Measurements from ENCODE around the gene ACAP2. TPM values are rescaled to one million over a fixed set of nuclear protein-coding genes. Genes with fewer than 3 reads are reported as not detected.

The ACAP2 gene
- total RNA-seq, 1 donor from 2014 or later = 60.3 TPM

GRCh38 chr3:195319060-195319459, 123.8 kb downstream of the ACAP2 start:
- Histone ChIP-seq H3K4me1 (no peaks in the 10 kb centered on the region), H3K4me3 (no peak overlapping the region), H3K27ac (no peak overlapping the region), H3K27me3 (no peaks in the 10 kb centered on the region), H3K9me3 (no peaks in the 10 kb centered on the region), H3K36me3 (peaks cover 35% of the 10 kb centered on the region)
- DNase-seq = no peak
- ATAC-seq = no peak
- no peak for TF ChIP-seq CTCF (IDR thresholded peaks at IDR 0.05)
- intact Hi-C loops (cut with DNase I) = no loop called here

GRCh38 chr3:195312714-195313113, 130.1 kb downstream of the ACAP2 start:
- DNase-seq = no peak
- Histone ChIP-seq H3K27ac (no peak overlapping the region), H3K36me3 (peaks cover 18% of the 10 kb centered on the region), H3K4me3 (no peak overlapping the region), H3K27me3 (no peaks in the 10 kb centered on the region), H3K4me1 (no peaks in the 10 kb centered on the region), H3K9me3 (no peaks in the 10 kb centered on the region)
- intact Hi-C loops (cut with DNase I) = no loop called here
- ATAC-seq = no peak
- TF ChIP-seq CTCF (IDR thresholded peaks at IDR 0.05) = no peak

GRCh38 chr3:195307711-195308110, 135.1 kb downstream of the ACAP2 start:
- no peak overlapping the region for H3K27ac ChIP-seq
- H3K4me3 ChIP-seq = no peak overlapping the region
- no peaks in the 10 kb centered on the region for H3K4me1 ChIP-seq
- no peaks in the 10 kb centered on the region for H3K27me3 ChIP-seq
- no peaks in the 10 kb centered on the region for H3K9me3 ChIP-seq
- ATAC-seq = no peak
- no peak for TF ChIP-seq CTCF (IDR thresholded peaks at IDR 0.05)
- DNase-seq = no peak
- intact Hi-C loops (cut with DNase I) = no loop called here
- H3K36me3 ChIP-seq = peaks cover 27% of the 10 kb centered on the region

GRCh38 chr3:195306369-195306768, 136.5 kb downstream of the ACAP2 start:
- no peak overlapping the region for H3K27ac ChIP-seq
- peaks cover 39% of the 10 kb centered on the region for H3K36me3 ChIP-seq
- intact Hi-C loops (cut with DNase I) = no loop called here
- H3K27me3 ChIP-seq = no peaks in the 10 kb centered on the region
- TF ChIP-seq CTCF (IDR thresholded peaks at IDR 0.05) = no peak
- DNase-seq (no peak), ATAC-seq (no peak)
- H3K9me3 ChIP-seq = no peaks in the 10 kb centered on the region
- no peaks in the 10 kb centered on the region for H3K4me1 ChIP-seq
- H3K4me3 ChIP-seq = no peak overlapping the region

- intact Hi-C loops (cut with DNase I) = no loop called here
- Histone ChIP-seq H3K36me3 (peaks cover 65% of the 10 kb centered on the region), H3K27me3 (no peaks in the 10 kb centered on the region), H3K9me3 (no peaks in the 10 kb centered on the region), H3K27ac (no peak overlapping the region), H3K4me1 (no peaks in the 10 kb centered on the region), H3K4me3 (no peak overlapping the region)
- DNase-seq = no peak
- no peak for ATAC-seq
- TF ChIP-seq CTCF (IDR thresholded peaks at IDR 0.05) = no peak
These were observed 140.4 kb downstream of the ACAP2 start for GRCh38 chr3:195302431-195302830.

GRCh38 chr3:195297446-195297845, 145.4 kb downstream of the ACAP2 start:
- intact Hi-C loops (cut with DNase I) = loop anchor here (10.0 kb wide), 1 partner anchor 217 kb away; no protein-coding TSS in a partner anchor
- Histone ChIP-seq H3K27ac (no peak overlapping the region), H3K27me3 (no peaks in the 10 kb centered on the region), H3K36me3 (peaks cover 69% of the 10 kb centered on the region), H3K4me3 (no peak overlapping the region), H3K4me1 (no peaks in the 10 kb centered on the region), H3K9me3 (no peaks in the 10 kb centered on the region)
- no peak for TF ChIP-seq CTCF (IDR thresholded peaks at IDR 0.05)
- DNase-seq (no peak), ATAC-seq (no peak)
